CD4-positive, alpha-beta T cell treated with Interleukin-10 for 1 hour (primary cell): Measurements from ENCODE around the gene MAP6.
"Not testable (repeated sequence)": the region's sequence is repeated elsewhere in the genome, so short reads cannot be mapped to it uniquely, and the experiment has no call there.

Source experiments
- DNase-seq: peaks from one replicate; pipeline ENCODE4 v3.0.0-alpha.2; 2020

Gene MAP6

GRCh38 chr11:75668451-75669297 is at the start of gene MAP6:
TSS of gene MAP6 (minus strand) at chr11:75669038. CDS start at chr11:75668369, 669 bp downstream.
- DNase-seq = peak; percentile 9

DNA sequence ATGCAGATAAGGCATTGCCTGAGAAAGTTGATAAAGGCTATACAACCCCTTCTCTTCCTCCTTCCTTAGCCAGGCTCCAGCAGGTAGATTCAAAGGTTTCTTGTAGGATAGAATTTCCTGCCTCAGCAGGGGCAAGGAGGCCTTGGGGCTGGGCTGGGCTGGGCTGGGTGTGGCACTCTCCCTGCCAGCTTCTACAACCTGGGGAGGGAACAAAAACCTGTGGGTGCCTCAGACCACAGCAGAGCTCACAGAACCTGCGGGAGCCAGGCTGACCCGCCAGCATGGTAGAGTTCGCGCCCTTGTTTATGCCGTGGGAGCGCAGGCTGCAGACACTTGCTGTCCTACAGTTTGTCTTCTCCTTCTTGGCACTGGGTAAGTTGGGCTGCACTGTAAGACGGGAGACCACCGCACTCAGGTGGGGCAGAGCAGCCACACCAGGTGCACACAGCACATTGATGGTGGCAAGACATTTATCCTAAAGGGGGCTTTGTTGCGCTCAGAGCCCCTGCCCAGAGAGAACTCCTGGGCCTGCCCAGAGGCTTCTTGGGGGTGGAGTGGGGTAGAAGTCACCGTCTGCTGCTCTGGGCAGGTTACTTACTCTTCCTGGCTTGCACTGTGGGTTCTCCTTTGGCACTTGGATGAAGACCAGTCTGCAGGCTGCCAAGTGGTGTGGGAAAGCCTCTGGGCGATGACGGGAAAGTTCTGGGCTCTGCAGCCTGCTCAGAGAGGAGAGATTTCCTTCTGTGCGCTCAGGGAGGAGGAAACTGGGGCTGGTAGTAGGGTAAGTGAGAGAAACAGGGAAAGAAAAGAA is 49.0 kb upstream of the MAP6 start, which contains the start of gene MOGAT2:
MOGAT2 (plus strand) TSS at position 231 of the 811 bp plus-strand sequence; CDS start at position 282, 51 bp downstream.
- DNase-seq = no peak

DNA sequence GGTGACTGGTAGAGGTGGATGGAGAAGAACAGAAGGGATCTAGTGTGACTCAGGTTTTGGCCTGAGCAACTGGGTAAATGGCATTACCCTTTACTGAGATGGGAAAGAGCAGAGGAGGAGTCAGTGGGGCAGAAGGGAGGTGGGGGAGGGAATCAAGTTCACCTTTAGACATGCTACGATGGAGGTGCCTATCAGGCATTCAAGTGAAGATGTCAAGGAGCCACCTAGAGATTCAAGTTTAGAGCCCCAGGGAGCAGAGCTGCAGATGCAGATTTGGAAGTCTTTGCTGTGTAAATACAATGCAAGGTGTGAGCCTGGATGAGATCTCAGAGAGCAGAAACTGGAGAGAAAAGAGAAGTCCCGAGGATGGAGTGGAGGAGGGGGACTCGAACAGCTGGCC is 47.8 kb upstream of the MAP6 start:
- DNase-seq = no peak

DNA sequence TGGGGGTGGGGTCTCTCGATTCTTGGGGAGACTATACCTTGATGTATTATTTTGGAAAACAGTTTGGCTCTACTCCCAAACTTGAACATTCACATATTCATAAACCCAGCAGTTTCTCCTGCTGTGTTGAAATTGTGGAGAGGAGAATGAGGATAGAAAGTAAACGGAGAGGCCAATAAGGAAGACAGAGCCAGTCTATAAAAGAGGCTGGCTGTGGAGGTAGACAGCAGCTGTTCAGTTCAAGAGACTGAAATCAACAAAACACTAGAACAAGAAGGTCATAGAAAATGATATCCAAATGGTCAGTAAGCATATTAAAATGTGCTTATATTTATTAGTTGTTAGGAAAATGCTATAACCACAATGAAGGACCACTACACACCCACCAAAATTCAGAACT is 46.9 kb upstream of the MAP6 start:
- no peak for DNase-seq

DNA sequence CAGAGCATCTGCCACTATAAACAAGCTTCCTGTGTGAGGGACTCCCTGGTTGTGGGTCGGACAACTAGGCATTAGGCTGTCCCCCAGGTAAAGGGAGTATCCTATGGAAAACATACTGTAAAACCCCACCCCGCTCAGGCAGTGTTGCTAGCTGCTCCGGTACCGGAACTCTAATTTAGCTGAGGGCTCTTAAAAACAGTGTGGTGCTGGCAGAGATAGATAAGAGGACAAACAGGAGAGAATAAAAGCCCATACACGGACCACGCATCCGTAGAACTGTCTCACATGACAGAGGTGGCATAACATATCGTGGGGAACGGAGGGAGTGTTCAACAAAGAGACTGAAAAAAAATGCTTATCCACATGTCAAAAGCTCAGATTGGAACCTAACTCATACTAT is 45.4 kb upstream of the MAP6 start:
- DNase-seq = no peak

DNA sequence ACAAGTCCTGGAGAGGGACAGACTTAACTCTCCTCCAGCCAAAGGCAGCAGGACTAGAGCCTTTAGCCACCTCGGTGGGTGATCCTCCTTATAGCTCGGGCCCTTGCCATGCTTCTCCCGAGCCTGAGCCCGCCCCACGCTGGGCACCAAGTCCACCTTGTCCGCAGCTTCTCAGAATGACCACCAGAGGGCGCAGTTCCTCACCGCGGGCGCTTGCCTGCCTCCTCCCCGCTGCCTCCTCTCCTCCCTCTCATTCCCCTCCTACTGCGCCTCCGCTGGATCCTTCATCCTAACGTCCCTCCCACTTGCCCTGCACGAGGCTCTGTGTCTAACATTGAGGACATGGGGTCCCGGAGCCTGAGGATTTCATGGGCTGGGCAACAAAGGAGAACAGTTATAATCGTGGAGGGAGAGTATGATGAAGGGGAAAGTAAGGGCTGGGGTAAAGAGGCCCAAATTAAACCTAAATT is 37.5 kb upstream of the MAP6 start:
- DNase-seq = peak; percentile 63

GRCh38 chr11:75705541-75705940 is 36.7 kb upstream of the MAP6 start:
- DNase-seq = no peak

DNA sequence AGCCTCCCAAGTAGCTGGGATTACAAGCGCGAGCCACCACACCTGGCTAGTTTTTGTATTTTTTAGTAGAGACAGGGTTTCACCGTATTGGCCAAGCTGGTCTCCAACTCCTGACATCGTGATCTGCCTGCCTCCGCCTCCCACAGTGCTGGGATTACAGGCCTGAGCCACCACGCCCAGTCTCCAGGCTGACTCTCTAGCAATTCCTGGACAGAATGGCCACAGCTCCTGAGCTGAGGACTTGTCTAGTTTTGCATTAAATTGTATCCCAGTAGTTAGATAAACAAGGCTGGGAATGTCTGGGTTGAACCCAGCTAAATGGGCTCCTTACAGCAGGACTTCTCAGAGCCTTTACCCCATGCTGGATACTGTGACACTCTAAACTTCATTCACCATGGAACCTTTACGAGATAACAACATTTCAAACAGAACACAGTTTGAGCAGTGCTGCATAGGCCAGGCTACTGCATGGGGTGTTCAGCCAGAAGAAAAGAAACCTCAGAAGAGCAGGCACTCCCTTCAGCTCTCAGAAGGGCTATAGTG is 34.9 kb upstream of the MAP6 start:
- DNase-seq = no peak

- no peak for DNase-seq
These were observed 32.1 kb upstream of the MAP6 start for GRCh38 chr11:75700940-75701339.

DNA sequence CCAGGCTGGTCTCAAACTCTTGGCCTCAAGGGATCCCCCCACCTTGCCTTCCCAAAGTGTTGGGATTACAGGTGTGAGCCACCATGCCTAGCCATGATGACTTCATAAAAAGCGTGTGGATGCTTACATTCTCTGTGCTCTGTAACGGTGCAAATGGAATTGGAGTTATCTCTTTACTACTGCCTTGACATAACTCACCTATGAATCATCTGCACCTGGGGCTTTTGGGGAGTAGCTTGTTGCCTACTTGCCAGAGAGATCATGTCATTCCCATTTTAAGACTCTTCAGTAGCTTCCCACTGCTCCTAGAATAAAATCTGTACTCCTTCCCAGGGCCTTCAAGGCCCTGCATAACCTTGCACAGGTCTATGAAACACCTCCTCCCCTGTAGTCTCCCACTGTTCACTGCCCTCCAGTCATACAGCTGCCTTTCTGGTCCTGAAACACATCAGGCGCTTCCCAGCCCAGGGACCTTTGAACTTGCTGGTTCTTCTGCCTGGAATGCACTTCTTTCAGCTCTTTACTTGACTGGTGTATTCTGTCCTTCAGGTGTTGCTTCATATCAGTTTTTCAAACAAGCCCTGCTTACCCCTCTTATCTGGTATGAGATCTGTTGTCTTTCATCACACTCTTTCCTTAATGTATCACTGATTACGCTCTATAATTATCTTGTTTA is 29.2 kb upstream of the MAP6 start:
- DNase-seq = no peak

- no peak for DNase-seq
These were observed 23.0 kb upstream of the MAP6 start for GRCh38 chr11:75691804-75692203.

DNA sequence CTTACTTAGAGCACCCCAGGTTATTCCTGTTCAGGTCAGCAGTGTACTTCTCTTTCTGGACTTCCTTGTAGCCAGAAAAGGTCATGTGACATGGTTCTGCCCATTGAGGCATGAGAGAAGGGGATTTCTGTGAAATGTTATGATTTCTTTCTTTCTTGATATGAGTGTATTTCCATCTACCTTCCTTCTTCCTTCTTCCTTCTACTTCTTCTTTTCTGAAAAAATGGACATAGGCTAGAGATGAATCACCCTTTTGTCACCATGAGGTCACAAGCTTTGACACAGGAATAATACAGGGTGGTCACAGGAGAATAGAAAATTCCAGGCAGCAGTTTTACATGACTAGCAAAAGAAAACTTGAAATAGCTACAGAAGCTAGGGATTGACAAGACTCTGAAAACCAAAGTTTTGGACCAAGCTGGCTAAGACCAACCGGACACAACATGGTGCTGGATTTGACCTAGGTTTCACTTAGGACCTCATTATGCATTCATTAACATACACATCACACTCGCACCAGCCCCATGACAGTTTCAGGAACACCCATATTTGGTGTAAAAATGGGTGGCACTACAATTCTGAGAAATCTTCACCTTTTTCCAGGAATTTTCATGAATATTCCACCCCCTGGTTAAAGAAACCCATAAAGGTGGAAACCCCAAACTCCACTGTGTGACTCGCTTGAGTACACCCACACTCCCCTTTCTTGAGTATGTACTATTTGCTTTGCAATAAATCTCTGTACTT is 21.2 kb upstream of the MAP6 start:
- no peak for DNase-seq

- not testable (repeated sequence) for DNase-seq
These were observed 15.0 kb upstream of the MAP6 start for GRCh38 chr11:75683856-75684255.

- DNase-seq = no peak
These were observed 10.7 kb upstream of the MAP6 start for GRCh38 chr11:75679566-75679965.

GRCh38 chr11:75678620-75679259 is 9.9 kb upstream of the MAP6 start:
- DNase-seq = no peak

- DNase-seq = no peak
These were observed 9.1 kb upstream of the MAP6 start for GRCh38 chr11:75677909-75678308.

GRCh38 chr11:75677275-75677674 is 8.4 kb upstream of the MAP6 start:
- DNase-seq = no peak

DNA sequence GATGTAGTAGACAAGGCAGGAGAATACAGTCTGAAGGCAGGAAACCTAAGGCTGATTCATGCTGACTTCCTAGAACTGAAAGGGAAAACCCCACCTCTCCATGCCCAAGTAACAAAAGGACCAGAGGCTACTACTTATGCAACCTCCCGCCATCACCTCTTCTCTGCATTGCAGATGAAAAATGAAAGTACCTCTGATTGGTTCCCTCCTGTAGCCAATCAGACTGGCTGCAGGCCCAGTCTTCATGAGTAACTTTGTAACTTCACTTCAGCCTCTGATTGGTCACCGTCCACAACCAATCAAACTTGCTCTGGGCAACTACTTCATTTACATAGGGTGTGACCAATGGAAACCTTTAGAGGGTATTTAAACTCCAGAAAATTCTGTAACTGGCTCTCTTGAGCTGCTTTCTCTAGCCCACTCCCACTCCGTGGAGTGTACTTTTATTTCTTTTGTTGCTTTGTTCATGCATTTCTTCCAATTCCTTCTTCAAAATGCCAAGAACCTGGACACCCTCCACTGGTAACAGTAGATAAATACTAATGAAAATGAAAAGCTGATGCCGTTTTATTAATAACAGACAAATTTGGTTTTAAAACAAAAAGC is 5.2 kb upstream of the MAP6 start:
- no peak for DNase-seq

DNA sequence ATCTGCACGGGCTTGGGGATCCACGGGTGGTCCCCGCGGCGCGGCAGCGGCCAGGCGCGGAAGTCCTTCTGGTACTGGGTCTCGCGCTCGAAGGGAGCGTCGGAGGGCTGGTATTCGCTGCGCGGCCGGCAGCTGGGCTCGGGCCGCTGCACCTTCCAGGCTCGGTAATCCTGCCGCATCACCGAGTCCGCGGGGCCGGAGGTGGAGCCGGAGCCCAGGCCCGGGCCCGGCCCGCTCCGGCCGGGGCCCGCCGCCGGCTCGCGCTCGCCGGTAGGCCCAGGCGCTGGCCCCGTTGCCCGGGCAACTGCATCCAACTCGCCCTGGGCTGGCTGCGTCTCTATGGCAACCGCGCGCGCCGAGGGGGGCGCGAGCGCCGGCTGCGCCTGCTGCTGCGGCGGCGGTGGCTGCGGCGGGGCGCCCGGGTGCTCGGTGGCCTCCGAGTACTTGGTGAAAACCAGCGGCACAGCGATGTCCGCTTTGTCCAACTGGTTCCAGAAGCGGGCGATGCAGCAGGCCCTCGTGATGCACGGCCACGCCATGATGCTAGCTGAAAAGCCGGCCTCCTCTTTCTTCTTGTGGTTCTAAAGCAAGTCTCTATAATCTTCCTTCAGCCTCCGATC is 897 bp downstream of the MAP6 start:
- DNase-seq = peak; percentile 9

DNA sequence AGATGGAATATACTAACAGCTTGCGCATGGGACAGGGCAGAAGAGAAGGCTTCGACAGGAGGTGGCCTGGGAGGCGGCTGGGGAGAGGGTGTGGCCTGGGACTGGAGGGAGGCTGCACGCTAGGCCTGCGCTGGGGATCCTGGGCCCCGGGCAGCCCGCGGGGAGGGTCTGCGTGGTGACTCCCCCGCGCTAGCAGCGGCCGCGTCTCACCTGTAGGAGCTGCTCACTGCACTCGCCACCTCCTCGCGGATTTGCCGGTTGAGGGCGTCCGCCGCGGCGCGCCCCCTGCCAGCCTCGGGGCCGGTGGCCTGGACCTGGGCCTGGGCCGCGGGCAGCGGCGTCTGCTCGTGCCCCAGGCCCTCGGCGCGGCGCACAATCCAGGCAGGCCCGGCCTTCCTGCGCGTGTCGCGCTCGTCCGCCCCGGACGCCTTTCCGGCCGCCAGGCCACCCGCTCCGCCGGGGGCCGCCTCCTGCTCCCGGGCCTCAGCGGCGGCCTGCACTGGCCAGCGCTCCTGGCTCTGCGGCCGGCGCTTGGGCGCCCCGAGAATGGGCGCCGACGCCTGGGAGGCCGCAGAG is 1.5 kb downstream of the MAP6 start:
- DNase-seq = no peak
